Glutamatergic neuron (in vitro differentiated cells): ENCODE measurements around the gene ZNF440. TPM values are rescaled to one million over a fixed set of nuclear protein-coding genes. Genes with fewer than 3 reads are reported as not detected.
A peak's percentile ranks its signal among the peaks of the same experiment; 100 is the strongest.

Source experiments
- DNase-seq: peaks from one replicate; pipeline ENCODE4 v3.0.0; 2022
- H3K27ac Mint-ChIP-seq: one replicate; pipeline ENCODE4 v1.8.0; 2020; ENCODE audit warnings: mild to moderate bottlenecking, mixed read lengths, inconsistent platforms; ENCODE audit not compliant: unreplicated experiment
- H3K27me3 Mint-ChIP-seq: one replicate; pipeline ENCODE4 v1.8.0; 2020; ENCODE audit warnings: mild to moderate bottlenecking, moderate library complexity, mixed read lengths, inconsistent platforms; ENCODE audit not compliant: unreplicated experiment
- H3K36me3 Mint-ChIP-seq: one replicate; pipeline ENCODE4 v1.8.0; 2020; ENCODE audit warnings: mild to moderate bottlenecking, mixed read lengths, inconsistent platforms; ENCODE audit not compliant: unreplicated experiment
- H3K4me1 Mint-ChIP-seq: one replicate; pipeline ENCODE4 v1.8.0; 2020; ENCODE audit warnings: mild to moderate bottlenecking, low read depth, mixed read lengths, inconsistent platforms; ENCODE audit not compliant: unreplicated experiment
- H3K4me3 Mint-ChIP-seq: one replicate; pipeline ENCODE4 v1.8.0; 2020; ENCODE audit warnings: mild to moderate bottlenecking, mixed read lengths, inconsistent platforms; ENCODE audit not compliant: unreplicated experiment
- H3K9me3 Mint-ChIP-seq: one replicate; pipeline ENCODE4 v1.8.0; 2020; ENCODE audit warnings: mild to moderate bottlenecking, moderate library complexity, mixed read lengths, inconsistent platforms; ENCODE audit not compliant: unreplicated experiment
- CTCF ChIP-seq: fragments of 200-600 bp; sonication (generic); IDR thresholded peaks from one replicate; pipeline ENCODE4 v1.5.0; 2021; ENCODE audit not compliant: partially characterized antibody, unreplicated experiment
- total RNA-seq: library from RNA; stranded (reverse); fragmentation: NEBNext Ultra II Directional; extraction: Animal tissue kit (Norgen Biotek cat#: 25700); gene quantifications from one replicate; pipeline ENCODE4 v1.2.1, GENCODE V29; 2021; ENCODE audit not compliant: unreplicated experiment

Gene ZNF440
- total RNA-seq, 1 donor from 2014 or later, result 20.3 TPM

DNA sequence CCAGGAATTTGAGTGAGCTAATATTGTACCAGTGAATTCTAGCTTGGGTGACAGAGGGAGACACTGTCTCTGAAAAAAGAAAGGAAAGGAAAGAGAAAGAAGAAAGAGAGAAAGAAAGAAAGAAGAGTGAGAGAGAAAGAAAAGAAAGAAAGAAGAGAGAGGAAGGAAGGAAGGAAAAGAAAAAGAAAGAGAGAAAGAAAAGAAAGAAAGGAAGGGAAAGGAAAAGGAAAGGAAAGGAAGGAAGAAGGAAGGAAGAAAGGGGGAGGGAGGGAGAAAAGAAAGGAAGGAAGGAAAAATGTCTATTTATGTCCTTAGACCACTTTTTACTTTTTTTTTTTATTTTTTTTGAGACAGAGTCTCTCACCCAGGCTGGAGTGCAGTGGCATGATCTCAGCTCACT, 21.1 kb upstream of the ZNF440 start:
- peaks cover 5% of the 10 kb centered on the region for H3K27me3 Mint-ChIP-seq
- H3K27ac Mint-ChIP-seq, result no peak overlapping the region
- no peaks in the 10 kb centered on the region for H3K36me3 Mint-ChIP-seq
- H3K9me3 Mint-ChIP-seq, result peaks cover 9% of the 10 kb centered on the region
- H3K4me1 Mint-ChIP-seq, result peaks cover 7% of the 10 kb centered on the region
- DNase-seq, result no peak
- no peak overlapping the region for H3K4me3 Mint-ChIP-seq
- no peak for TF ChIP-seq CTCF

GRCh38 chr19:11797491-11797890, 16.6 kb upstream of the ZNF440 start:
- peak; percentile 87 for DNase-seq
- Mint-ChIP-seq H3K27me3 (peaks cover 5% of the 10 kb centered on the region), H3K36me3 (peaks cover 17% of the 10 kb centered on the region), H3K4me3 (peak overlapping the region; percentile 94), H3K27ac (peak overlapping the region; percentile 99), H3K9me3 (peaks cover 13% of the 10 kb centered on the region), H3K4me1 (peaks cover 9% of the 10 kb centered on the region)
- TF ChIP-seq CTCF, result peak; percentile 94

DNA sequence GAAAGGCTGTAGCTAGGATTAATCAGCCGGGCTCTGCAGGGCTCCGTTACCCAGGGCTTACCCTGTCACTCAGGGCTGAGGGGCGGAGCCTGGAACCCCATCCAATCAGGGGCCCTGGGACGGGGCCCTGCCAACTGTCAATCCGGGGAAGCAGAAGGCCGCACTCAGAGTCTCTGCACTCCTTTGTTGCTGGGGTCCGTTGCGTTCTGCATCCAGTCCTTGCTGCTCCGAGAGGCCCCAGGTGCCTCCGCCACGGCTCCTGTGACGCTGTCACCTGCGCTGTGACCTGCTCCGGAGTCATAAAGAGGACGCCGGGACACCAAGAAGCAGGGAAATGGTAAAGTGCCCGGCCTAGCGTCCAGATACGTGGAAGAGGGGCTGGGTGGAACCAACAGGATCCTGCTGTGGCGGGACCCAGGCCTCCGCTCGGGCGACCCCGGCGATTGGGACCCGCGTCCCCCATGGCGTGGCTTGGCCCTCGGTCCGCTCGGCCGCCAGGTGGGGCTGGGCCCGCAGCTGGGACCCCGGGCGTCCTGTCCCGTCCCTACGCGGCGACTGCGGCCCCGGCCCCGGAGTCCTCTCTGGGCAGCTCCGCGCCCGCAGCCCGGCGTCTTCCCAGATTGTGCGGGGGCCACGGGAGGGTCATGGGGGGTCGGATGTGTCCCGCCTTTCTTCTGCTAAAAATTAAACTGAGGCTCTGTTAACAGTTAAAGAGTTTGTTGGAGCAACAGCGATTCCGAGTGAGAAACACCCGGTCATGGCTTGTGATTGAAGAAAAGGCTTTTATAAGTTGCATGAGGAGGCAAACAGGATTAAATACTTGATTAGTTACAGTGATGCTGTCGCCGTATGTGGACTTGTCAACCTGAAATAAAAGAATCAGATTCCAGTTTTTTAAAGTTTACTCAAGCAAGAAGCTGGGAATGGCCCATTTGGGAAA, 15.4 kb upstream of the ZNF440 start, which contains the start of gene ZNF491:
Gene ZNF491, plus strand, starts transcription at position 133 of the 940 bp plus-strand sequence. CDS start 7,431 bp downstream, outside the sequence.
- Mint-ChIP-seq H3K4me3 (peak within 1 kb of the TSS; percentile 94), H3K27me3 (peaks cover 5% of the 10 kb centered on the region), H3K36me3 (peaks cover 24% of the 10 kb centered on the region), H3K9me3 (peaks cover 13% of the 10 kb centered on the region), H3K4me1 (peaks cover 9% of the 10 kb centered on the region), H3K27ac (peak within 1 kb of the TSS; percentile 99)
- peak; percentile 97 for DNase-seq
- no peak for TF ChIP-seq CTCF

DNA sequence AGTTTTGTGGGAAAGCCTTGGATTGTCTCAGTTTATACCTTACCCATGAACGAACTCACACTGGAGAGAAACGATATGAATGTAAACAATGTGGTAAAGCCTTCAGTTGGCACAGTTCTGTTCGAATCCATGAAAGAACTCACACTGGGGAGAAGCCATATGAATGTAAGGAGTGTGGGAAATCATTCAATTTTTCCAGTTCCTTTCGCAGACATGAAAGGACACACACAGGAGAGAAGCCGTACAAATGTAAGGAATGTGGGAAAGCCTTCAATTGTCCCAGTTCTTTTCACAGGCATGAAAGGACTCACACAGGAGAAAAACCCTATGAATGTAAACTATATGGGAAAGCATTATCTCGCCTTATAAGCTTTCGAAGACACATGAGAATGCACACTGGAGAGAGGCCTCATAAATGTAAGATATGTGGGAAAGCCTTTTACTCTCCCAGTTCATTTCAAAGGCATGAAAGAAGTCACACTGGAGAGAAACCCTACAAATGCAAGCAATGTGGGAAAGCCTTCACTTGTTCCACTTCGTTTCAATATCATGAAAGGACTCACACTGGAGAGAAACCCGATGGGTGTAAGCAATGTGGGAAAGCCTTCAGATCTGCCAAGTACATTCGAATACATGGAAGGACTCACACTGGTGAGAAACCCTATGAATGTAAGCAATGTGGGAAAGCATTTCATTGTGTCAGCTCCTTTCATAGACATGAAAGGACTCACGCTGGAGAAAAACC, 7.5 kb upstream of the ZNF440 start:
- no peak for DNase-seq
- Mint-ChIP-seq H3K9me3 (peaks cover 26% of the 10 kb centered on the region), H3K4me1 (no peaks in the 10 kb centered on the region), H3K27ac (no peak overlapping the region), H3K36me3 (peaks cover 81% of the 10 kb centered on the region), H3K27me3 (peaks cover 6% of the 10 kb centered on the region), H3K4me3 (no peak overlapping the region)
- TF ChIP-seq CTCF, result no peak
